HL-60 (cell line): ENCODE measurements around the gene KIF3A.

ENCODE experiments used
- DNase-seq, 2 experiments: peaks; one replicate each; pipeline ENCODE4 v3.0.0-alpha.2; 2010 to 2020; ENCODE audit warnings: low read depth in 1 of 2, low spot score in 1 of 2
- H3K27ac ChIP-seq: fragments of 250-450 bp; sonication (Bioruptor Pico); replicated peaks from 2 replicates; pipeline ENCODE4 v1.5.1; 2020; ENCODE audit warnings: mild to moderate bottlenecking, moderate library complexity
- H3K27me3 ChIP-seq: fragments of 250-450 bp; sonication (Bioruptor Pico); 2 replicates; pipeline ENCODE4 v1.5.1; 2021; ENCODE audit warnings: mild to moderate bottlenecking, moderate library complexity; ENCODE audit not compliant: insufficient read depth, poor library complexity, severe bottlenecking
- H3K4me3 ChIP-seq: replicated peaks from 2 replicates; pipeline ENCODE4 v1.5.1; 2011; ENCODE audit warnings: mild to moderate bottlenecking, control low read depth, low read length; ENCODE audit not compliant: insufficient read depth
- CTCF ChIP-seq: IDR thresholded peaks from one replicate; pipeline ENCODE4 v1.5.1; 2011; ENCODE audit warnings: low read length, control low read depth, inconsistent platforms; ENCODE audit not compliant: insufficient read depth
- GABPA ChIP-seq: IDR thresholded peaks from 2 replicates; pipeline ENCODE4 v1.6.1; 2012; ENCODE audit warnings: low read depth
- POLR2AphosphoS5 ChIP-seq: IDR thresholded peaks from 2 replicates; pipeline ENCODE4 v1.6.1; 2012; ENCODE audit warnings: low read depth
- REST ChIP-seq: IDR thresholded peaks from 2 replicates; pipeline ENCODE4 v1.6.1; 2012; ENCODE audit warnings: low read depth; ENCODE audit not compliant: insufficient replicate concordance
- SPI1 ChIP-seq: IDR thresholded peaks from 2 replicates; pipeline ENCODE4 v1.6.1; 2012; ENCODE audit warnings: low read depth, mild to moderate bottlenecking, borderline replicate concordance

KIF3A gene

GRCh38 chr5:132688536-132689339 is 48.6 kb downstream of the KIF3A start:
- TF ChIP-seq CTCF (no peak), REST (no peak), GABPA (no peak), POLR2AphosphoS5 (no peak), SPI1 (no peak)
- Histone ChIP-seq H3K27me3 (no peaks in the 10 kb centered on the region), H3K27ac (no peak overlapping the region), H3K4me3 (no peak overlapping the region)
- no peak for DNase-seq

- Histone ChIP-seq H3K4me3 (no peak overlapping the region), H3K27ac (no peak overlapping the region), H3K27me3 (no peaks in the 10 kb centered on the region)
- no peak for DNase-seq
- no peak for TF ChIP-seq SPI1
- TF ChIP-seq REST: no peak
- no peak for TF ChIP-seq CTCF
- no peak for TF ChIP-seq GABPA
- TF ChIP-seq POLR2AphosphoS5: no peak
Observed at GRCh38 chr5:132687995-132688394, 49.4 kb downstream of the KIF3A start.

- H3K27ac ChIP-seq: no peak overlapping the region
- no peak for DNase-seq
- no peak overlapping the region for H3K4me3 ChIP-seq
- TF ChIP-seq GABPA (no peak), SPI1 (no peak), POLR2AphosphoS5 (no peak), CTCF (no peak), REST (no peak)
- no peaks in the 10 kb centered on the region for H3K27me3 ChIP-seq
Observed at GRCh38 chr5:132686193-132686592, 51.2 kb downstream of the KIF3A start.
